ENCODE results near the gene ETV5.

The ETV5 gene

DNA sequence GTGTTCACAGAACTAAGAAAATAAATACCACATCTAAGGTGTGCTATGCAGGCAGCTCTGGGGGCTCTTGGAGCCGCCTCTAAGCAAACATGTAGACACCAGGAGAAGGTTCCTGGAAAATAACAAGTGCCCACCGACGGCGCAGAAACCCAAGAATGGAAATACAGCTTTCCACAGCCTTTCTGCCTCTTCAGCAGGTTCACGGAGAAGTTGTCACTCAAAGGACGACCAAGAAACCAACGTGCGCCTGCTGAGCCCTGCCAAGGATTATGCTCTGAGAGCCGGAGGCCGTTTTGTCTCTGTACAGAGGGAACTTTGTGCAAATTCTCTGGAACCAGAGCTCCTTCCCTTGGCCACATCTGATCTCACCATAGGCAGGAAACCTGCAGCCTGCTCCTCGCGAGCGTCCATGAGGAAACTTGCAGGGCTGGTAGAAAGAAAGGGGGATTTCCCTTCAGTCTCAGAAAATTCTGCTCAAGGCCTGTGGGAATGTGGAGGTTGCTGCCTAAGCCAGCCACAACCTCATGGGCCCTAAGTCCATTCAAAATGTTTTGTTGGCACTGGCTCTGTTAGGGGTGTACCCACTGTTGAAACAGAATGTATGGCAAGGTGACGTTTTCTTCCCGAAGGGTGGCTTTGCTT is 40.6 kb upstream of the ETV5 start:
- DNase-seq (ENCODE audit: low spot score) = no peak
- no peak for TF ChIP-seq CTCF (IDR thresholded peaks at IDR 0.05; ENCODE audit: extremely low read depth, missing control alignments)

DNA sequence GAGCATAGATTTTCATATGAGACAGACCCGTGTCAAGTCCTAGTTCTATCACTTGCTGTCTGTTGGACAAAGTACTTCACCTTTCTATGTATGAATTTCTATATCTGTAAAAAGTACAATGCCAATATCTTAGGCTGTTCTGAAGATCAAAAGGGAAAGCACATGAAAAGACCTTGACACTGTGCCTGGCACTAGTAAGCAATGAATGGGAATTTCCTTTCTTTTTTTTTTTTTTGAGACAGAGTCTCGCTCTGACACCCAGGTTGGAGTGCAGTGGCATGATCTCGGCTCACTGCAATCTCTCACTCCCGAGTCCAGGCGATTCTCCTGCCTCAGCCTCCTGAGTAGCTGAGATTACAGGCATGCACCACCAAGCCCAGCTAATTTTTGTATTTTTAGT is 35.4 kb upstream of the ETV5 start:
- TF ChIP-seq CTCF (IDR thresholded peaks at IDR 0.05; ENCODE audit: extremely low read depth, missing control alignments) = no peak
- no peak for DNase-seq (ENCODE audit: low spot score)

DNA sequence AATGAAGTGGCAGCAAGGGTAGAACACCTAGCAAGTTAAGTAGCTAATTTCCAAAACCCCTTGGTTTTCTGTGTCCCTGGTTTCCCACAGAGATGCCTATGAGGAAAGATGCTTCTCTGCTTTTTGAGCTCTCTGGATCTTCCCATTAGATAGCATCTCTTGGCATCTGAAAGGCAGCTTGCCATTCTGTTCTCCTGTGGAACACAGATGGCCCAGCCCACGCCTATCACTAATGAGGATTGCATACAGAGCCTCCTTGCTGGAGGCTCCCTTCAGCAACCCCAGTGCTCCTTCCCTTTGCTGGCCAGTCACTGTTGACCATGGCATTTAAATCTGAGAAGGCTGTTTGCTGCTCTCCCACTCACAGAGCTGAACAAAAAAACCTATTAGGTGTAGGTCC is 34.4 kb upstream of the ETV5 start:
- TF ChIP-seq CTCF (IDR thresholded peaks at IDR 0.05; ENCODE audit: extremely low read depth, missing control alignments) = no peak
- no peak for DNase-seq (ENCODE audit: low spot score)

GRCh38 chr3:186142393-186142932 is 33.6 kb upstream of the ETV5 start:
- no peak for DNase-seq (ENCODE audit: low spot score)
- TF ChIP-seq CTCF (IDR thresholded peaks at IDR 0.05; ENCODE audit: extremely low read depth, missing control alignments) = no peak

DNA sequence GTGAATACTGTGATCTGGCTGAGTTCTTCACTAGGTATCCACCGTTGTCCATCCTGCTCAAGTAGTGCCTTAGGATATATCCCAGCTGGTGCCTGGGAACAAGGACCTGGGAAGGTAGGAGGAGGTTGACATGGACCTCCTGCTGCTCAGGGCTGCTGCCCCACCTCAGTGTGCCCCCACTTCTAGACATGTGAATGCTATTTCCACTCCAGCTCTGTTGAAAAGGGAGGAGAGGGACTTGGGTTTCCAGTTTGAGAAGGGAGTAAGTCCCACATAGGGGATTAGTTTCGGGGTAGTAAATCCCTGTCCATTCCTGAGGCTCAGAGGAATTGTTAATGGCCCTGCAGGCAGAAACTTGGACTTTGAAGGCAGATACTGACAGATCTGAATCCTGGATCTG is 32.9 kb upstream of the ETV5 start:
- no peak for TF ChIP-seq CTCF (IDR thresholded peaks at IDR 0.05; ENCODE audit: extremely low read depth, missing control alignments)
- no peak for DNase-seq (ENCODE audit: low spot score)

- TF ChIP-seq CTCF (IDR thresholded peaks at IDR 0.05; ENCODE audit: extremely low read depth, missing control alignments) = no peak
- no peak for DNase-seq (ENCODE audit: low spot score)
These were observed 29.5 kb upstream of the ETV5 start for GRCh38 chr3:186138272-186138981.

- DNase-seq (ENCODE audit: low spot score) = no peak
- TF ChIP-seq CTCF (IDR thresholded peaks at IDR 0.05; ENCODE audit: extremely low read depth, missing control alignments) = no peak
These were observed 28.3 kb upstream of the ETV5 start for GRCh38 chr3:186137051-186137685.

Data from GM20000 (cell line).